ENCODE measurements around the gene PRRT1B.
"Not testable (repeated sequence)": the region's sequence is repeated elsewhere in the genome, so short reads cannot be mapped to it uniquely, and the experiment has no call there.

Gene PRRT1B

DNA sequence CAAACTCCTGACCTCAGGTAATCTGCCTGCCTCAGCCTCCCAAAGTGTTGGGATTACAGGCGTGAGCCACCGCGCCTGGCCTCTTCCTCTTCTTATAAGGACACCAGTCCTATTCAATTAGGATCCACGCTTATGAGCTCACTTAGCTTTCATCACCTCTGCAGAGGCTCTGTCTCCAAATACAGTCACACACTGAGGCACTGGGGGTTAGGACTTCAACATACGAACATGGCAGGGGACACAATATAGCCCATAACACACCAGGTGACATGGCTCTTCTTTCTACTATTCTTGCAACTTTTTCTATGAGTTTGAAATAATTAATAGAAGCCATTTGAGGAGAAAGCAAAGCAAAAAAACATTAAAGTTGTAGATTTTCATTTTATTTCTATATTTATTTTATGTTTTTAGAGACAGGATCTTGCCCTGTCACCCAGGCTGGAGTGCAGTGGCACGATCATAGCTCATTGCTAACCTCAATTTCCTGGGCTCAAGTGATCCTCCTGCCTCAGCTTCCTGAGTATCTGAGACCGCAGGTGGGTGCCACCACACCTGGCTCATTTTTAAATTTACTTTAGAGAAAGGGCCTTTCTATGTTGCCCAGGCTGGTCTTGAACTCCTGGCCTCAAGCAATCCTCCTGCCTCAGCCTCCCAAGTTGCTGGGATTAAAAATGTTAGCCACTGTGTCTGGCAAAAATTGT is 6.0 kb upstream of the PRRT1B start:
- Mint-ChIP-seq H3K9me3 (peaks cover 20% of the 10 kb centered on the region), H3K27me3 (ENCODE audit: low read depth) (no peaks in the 10 kb centered on the region), H3K27ac (no peak overlapping the region), H3K36me3 (ENCODE audit: low read depth) (no peaks in the 10 kb centered on the region), H3K4me3 (no peak overlapping the region), H3K4me1 (no peaks in the 10 kb centered on the region)
- TF ChIP-seq, protein P1, sequence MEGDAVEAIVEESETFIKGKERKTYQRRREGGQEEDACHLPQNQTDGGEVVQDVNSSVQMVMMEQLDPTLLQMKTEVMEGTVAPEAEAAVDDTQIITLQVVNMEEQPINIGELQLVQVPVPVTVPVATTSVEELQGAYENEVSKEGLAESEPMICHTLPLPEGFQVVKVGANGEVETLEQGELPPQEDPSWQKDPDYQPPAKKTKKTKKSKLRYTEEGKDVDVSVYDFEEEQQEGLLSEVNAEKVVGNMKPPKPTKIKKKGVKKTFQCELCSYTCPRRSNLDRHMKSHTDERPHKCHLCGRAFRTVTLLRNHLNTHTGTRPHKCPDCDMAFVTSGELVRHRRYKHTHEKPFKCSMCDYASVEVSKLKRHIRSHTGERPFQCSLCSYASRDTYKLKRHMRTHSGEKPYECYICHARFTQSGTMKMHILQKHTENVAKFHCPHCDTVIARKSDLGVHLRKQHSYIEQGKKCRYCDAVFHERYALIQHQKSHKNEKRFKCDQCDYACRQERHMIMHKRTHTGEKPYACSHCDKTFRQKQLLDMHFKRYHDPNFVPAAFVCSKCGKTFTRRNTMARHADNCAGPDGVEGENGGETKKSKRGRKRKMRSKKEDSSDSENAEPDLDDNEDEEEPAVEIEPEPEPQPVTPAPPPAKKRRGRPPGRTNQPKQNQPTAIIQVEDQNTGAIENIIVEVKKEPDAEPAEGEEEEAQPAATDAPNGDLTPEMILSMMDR (IDR thresholded peaks at IDR 0.05; ENCODE audit: unreplicated experiment in 3 of 3) = no peak

DNA sequence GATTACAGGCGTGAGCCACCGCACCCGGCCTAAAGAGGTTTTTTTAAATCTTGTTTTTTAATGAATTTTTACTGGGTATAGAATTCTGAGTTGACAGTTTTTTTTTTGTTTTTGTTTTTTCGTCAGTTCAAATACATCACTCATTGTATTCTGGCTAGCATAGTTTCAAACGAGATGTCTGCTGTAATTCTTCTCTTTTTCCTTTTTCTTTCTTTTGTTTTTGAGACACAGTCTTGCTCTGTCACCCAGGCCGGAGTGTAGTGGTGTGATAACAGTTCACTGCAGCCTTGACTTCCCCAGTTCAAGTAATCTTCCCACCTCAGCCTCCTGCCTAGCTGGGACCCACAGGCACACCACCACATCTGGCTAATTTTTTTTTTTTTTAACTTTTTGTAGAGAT is 2.2 kb upstream of the PRRT1B start:
- Mint-ChIP-seq H3K4me3 (no peak overlapping the region), H3K27me3 (ENCODE audit: low read depth) (peaks cover 12% of the 10 kb centered on the region), H3K27ac (no peak overlapping the region), H3K9me3 (peaks cover 31% of the 10 kb centered on the region), H3K4me1 (no peaks in the 10 kb centered on the region), H3K36me3 (ENCODE audit: low read depth) (no peaks in the 10 kb centered on the region)
- TF ChIP-seq, protein P1 (IDR thresholded peaks at IDR 0.05; ENCODE audit: unreplicated experiment in 3 of 3) = no peak

DNA sequence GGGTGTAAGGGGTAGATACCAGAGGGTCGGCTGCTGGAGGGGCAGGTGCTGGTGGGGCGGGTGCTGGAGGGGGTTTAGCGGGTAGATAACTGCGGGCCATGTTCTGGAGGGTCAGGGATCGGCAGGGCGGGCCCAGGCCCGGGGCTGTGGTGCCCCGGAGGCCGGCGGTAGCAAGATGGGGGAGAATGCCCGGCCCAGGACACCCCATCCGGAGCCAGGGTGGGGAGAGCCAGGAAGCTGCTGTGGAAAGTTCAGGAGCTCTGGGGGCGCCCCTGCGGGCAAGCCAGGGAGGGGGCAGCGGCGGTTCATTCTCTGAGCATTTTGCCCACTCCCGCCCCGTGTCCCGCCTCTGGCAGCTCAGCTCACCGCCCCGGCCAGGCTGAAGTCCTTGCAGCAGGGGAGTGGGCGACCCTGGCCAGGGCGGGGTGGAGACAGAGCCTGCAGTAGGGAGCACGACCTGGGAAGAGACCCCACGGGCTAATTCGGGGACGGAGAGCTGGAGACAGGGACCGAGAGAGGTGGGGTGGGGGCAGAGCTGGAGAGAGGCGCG is 538 bp downstream of the PRRT1B start:
- Mint-ChIP-seq H3K27ac (no peak overlapping the region), H3K4me3 (no peak overlapping the region), H3K9me3 (peaks cover 33% of the 10 kb centered on the region), H3K27me3 (ENCODE audit: low read depth) (peaks cover 19% of the 10 kb centered on the region), H3K4me1 (peaks cover 5% of the 10 kb centered on the region), H3K36me3 (ENCODE audit: low read depth) (no peaks in the 10 kb centered on the region)
- TF ChIP-seq, protein P1 (IDR thresholded peaks at IDR 0.05; ENCODE audit: unreplicated experiment in 3 of 3) = no peak

DNA sequence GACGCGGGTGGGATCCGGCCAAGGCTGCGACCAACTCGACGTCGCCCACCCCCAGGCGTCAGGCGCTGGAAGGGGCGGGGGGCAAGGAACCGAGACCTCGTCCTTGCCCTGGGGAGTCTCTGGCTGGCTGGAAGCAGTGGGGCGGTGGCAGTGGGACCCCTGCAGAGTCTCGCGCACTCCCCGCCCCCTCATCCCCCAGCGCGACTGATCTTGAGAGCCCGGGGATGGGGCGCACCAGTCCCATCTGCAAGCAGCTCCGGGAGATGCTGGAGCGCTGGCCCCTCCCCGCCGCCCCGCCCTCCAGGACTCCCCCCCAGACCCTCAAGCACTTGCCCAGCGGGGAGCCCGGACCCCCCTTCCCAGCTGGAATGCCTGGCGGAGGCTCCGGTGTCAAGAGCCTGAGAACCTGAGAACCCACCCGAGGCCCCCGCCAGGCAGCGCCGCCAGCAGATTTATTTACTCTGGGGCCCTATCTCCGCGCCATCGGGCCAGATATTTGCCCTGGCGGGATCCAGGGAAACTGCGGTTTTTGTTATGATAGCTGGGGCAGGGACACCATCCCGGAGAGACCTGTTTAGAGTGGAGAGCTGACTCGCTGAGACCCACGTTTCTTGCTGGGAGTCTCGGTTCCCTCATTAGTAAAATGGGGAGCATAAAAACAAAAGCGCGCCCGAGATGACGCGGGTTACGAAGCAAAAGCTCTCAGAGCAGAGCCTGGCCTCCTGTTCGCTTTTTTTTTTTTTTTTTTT is 1.2 kb downstream of the PRRT1B start:
- Mint-ChIP-seq H3K27ac (no peak overlapping the region), H3K27me3 (ENCODE audit: low read depth) (peaks cover 22% of the 10 kb centered on the region), H3K4me3 (no peak overlapping the region), H3K36me3 (ENCODE audit: low read depth) (no peaks in the 10 kb centered on the region), H3K9me3 (peaks cover 33% of the 10 kb centered on the region), H3K4me1 (peaks cover 5% of the 10 kb centered on the region)
- TF ChIP-seq, protein P1 (IDR thresholded peaks at IDR 0.05; ENCODE audit: unreplicated experiment in 3 of 3) = no peak

DNA sequence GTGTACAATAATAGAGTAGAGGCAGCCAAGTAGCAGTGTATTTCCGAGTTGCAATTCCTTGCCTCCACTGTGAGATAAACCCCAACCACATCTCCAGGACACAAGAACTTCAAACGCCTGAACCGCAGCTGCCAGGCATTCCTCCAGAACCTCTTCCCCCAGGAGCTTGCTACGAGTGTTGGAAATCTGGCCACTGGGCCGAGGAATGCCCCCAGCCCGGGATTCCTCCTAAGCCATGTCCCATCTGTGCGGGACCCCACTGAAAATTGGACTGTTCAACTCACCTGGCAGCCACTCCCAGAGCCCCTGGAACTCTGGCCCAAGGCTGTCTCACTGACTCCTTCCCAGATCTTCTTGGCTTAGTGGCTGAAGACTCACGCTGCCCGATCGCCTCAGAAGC is 3.9 kb downstream of the PRRT1B start:
- H3K9me3 Mint-ChIP-seq = peaks cover 19% of the 10 kb centered on the region
- peaks cover 44% of the 10 kb centered on the region for H3K27me3 Mint-ChIP-seq (ENCODE audit: low read depth)
- H3K4me1 Mint-ChIP-seq; H3K36me3 Mint-ChIP-seq (ENCODE audit: low read depth); H3K27ac Mint-ChIP-seq; H3K4me3 Mint-ChIP-seq: not testable (repeated sequence)

DNA sequence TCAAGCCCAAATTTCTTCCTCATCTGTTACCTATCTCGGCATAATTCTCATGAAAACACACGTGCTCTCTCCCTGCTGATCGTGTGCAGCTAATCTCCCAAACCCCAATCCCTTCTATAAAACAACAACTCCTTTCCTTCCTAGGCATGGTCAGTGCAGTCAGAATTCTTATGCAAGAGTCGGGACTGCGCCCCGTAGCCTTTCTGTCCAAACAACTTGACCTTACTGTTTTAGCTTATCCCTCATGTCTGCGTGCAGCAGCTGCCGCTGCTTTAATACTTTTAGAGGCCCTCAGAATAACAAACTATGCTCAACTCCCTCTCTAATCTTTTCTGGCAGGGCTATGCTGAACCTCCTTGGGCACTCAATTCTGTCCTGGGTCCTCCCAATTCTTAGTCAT is 5.1 kb downstream of the PRRT1B start:
- not testable (repeated sequence) for H3K36me3 Mint-ChIP-seq (ENCODE audit: low read depth); H3K4me3 Mint-ChIP-seq; H3K27ac Mint-ChIP-seq; H3K4me1 Mint-ChIP-seq
- Mint-ChIP-seq H3K9me3 (peaks cover 15% of the 10 kb centered on the region), H3K27me3 (ENCODE audit: low read depth) (peaks cover 53% of the 10 kb centered on the region)
